ENCODE results near the gene C9orf78.

C9orf78 gene

GRCh38 chr9:129781131-129781530 lies 53.9 kb downstream of the C9orf78 start:
- DNase-seq (ENCODE audit: low read depth) = no peak

GRCh38 chr9:129779560-129780190 lies 55.4 kb downstream of the C9orf78 start:
- H3K4me3 ChIP-seq (ENCODE audit: low read depth, low read length) = no peak overlapping the region
- no peak for DNase-seq (ENCODE audit: low read depth)

More at GRCh38 chr9:129781131-129781530, 53.9 kb downstream of the C9orf78 start:
- no peak overlapping the region for H3K4me3 ChIP-seq (ENCODE audit: low read depth, low read length)

- no peak for DNase-seq (ENCODE audit: low read depth)
- H3K4me3 ChIP-seq (ENCODE audit: low read depth, low read length) = no peak overlapping the region
Measured at GRCh38 chr9:129778469-129778868, 56.6 kb downstream of the C9orf78 start.

DNA sequence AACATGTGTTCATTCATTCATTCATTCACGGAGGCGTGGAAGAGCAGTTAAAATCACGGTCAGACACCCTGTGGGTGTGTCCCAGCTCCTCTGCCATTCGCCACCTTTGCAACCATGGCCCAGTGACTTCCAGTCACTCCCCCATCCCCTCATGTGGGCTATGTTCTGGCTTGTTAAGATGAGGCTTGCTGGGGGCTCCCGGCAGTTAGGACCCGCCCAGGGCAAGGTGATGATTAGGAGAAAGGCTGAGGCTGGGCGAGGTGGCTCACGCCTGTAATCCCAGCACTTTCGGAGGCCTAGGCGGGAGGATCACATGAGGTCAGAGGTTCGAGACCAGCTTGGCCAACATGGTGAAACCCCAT lies 57.3 kb downstream of the C9orf78 start:
- no peak overlapping the region for H3K4me3 ChIP-seq (ENCODE audit: low read depth, low read length)
- DNase-seq (ENCODE audit: low read depth) = no peak

Data from skeletal muscle cell (primary cell).